Head of caudate nucleus (tissue), 42 donors: ENCODE results near the gene TANGO2.

ENCODE experiments used
- DNase-seq, 42 donors: peaks; one replicate each; pipeline versions ENCODE4 v3.0.0 to v3.0.0-alpha.2; 2020 to 2021; ENCODE audit warnings: mixed read lengths in 7 of 42
- intact Hi-C: fragments of 100-400 bp; cut with DNase I; formaldehyde crosslinking; loops from one replicate; pipeline ENCODE4 v1.15.0; 2022

TANGO2 gene

DNA sequence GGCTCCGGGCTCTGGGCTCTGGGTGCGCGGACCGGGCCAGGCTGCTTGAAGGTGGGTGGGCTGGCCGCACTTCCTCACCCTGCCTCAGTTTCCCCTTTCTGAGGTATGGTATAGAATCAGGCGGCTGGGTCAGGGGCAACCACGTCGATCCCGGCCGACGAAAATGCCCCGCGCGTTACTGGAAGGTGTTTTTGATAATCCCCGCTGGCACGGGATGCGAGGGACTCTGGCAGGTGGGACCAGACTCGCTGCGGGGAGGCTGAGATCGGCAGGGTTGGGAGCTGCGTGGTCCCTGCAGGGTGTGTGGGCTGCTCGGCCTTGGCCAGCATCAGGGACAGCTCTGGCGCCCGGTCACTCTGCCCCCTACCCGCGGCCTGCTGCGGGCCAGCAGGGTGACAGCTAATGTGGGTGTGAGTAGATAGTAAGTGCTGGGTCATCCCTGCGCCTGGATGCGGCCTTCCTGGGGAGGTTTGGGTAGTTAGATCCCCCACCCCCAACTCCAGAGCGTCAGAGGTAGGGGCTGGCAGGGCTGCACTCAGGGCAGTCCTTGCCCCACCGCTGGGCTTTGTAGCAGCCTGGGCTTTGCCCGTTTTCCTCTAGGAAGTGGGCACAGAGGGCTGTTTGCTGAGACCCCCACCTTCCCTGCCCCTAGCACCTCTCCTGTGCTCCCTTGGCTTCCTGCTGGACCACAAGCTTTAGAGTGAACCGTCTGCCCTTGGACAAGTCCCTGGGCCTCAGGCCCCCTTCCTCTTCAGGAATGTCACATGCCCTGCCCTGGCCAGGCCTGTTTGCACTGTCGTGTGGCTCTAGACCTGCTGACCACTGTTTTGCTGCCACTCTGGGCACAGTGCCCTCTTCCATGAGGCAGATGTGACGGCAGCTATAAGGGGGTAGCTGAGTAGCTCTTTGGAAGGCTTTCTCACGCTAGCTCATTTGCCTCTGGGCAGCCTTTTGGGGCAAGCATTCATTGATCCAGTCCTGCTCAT lies 579 bp downstream of the TANGO2 start:
- peak in 41 of 42 donors; percentile 47 to 90 (median 75) for DNase-seq

DNA sequence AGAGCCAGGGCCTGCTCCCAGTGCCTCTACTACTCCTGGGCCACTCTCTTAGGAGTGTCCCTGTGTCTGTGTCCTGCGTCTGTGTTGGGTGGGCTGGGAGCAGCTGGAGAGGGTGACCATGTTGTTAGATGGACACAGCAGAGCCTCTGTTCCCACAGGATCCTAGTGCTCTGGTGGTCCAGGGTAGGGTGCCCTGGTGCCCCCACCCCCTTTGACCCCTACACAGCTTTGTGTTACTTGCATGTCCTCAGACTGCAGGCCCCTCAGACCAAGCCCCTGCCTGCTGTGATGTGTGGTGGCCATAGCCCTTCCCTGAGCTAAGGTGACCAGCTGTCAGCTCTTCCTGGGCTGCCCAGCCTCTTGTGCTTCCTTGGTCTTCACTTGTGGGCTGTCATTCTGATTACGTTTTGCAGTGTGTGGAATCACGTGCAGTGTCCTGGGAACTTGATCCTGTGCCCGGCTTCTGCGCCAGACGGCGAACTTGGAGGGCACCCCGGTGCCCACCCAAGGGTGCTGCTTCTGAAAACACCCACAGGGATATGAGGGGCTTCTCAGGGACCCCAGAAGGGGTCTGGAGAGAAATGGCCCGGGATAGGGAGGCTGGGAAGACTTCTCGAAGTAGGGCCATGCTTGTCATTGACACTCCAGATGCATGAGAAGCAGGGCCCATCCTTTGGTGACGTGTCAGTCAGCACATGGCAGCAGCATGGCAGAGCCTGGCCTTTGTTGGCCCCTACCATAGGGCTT lies 1.5 kb downstream of the TANGO2 start:
- no peak for DNase-seq
- intact Hi-C loops: loop anchor here (10.0 kb wide), 1 partner anchor 62 kb away; the partner anchor contains the start of gene DGCR8

More for the DNA sequence above, 579 bp downstream of the TANGO2 start:
- intact Hi-C loops: loop anchor here (10.0 kb wide), 1 partner anchor 63 kb away; the partner anchor contains the start of gene DGCR8

DNA sequence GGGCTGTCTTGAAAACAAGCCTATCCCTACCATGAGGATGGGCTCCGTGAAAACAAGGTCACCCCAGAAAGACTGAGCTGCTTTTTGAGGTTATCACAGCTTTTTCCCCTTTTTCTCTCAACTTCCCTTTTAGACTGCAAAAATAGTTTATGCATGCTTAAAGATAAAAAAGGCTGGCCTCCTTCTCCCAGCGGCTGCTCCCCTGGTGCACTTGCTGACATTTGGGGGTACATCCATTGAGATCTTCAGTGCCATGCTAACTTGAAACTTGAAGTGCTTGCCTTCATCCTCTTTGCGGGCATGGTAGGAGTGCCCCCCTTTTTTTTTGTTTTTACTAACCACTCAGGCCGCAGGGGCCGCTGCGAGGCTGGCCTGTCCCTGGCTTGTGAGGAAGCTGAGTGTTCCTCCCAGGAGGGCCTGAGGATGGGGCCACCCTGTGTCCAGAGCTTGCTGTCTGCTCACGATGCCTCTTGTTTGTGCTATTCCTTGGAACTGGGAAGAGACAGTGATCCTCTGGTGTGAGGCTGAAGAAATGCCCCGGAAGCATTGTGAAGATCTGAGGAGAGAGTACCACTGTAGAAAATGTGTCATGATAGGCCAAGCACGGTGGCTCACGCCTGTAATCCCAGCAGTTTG lies 2.2 kb downstream of the TANGO2 start:
- intact Hi-C loops: loop anchor here (10.0 kb wide), 1 partner anchor 62 kb away; the partner anchor contains the start of gene DGCR8
- no peak for DNase-seq

DNA sequence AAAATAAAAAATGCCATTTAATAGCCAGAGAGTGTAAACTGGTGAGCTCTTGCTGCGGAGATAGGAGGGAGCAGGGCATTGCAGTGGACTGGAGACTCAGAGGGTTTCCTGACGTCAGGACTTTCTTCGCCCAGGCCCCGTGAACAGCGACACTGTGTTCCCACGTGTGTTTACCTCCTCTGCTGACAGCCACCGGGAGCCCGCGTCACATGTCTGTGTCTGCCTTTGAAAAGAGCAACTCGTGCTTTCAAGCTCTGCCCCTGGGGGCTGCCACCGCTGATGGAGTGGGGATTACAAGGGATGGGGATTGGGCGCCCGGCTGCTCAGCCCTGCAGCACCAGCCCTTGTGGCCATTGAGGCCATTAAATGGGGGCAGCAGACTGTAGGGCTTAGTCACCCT lies 3.3 kb downstream of the TANGO2 start:
- intact Hi-C loops: loop anchor here (10.0 kb wide), 1 partner anchor 61 kb away; the partner anchor contains the start of gene DGCR8

DNA sequence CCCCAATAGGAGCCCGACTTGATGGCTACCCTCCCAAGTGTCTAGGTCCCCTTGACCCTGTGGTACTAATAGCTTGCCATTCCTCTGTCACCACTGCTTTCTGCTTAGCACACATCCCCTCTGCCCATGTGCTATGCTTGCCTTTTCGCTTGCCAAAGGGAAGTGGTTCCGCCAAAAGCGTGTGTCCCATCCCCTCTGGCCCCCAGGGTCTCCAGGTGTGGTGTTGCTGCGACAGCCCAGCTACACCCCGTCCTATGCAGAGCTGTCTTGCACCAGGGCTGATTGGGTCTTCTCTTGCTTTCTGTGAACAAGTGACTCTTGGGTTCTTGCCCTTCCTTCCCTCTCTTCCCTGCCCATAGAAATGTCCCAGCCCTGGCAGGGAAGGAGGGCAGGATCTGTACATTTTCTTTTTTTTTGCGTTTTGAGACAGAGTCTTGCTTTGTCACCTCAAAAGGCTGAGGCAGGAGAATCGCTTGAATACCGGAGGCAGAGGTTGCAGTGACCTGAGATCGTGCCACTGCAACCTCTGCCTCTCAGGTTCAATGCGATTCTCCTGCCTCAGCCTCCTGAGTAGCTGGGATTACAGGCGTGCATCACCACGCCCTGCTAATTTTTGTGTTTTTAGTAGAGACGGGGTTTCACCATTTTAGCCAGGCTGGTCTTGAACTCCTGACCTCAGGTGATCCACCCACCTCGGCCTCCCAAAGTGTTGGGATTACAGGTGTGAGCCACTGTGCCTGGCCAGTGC lies 3.9 kb downstream of the TANGO2 start:
- DNase-seq: peak in 1 of 42 donors; percentile 1
- intact Hi-C loops: loop anchor here (10.0 kb wide), 1 partner anchor 60 kb away; the partner anchor contains the start of gene DGCR8

More for the DNA sequence above, 3.3 kb downstream of the TANGO2 start:
- DNase-seq: peak in 2 of 42 donors; percentile 19 to 37

DNA sequence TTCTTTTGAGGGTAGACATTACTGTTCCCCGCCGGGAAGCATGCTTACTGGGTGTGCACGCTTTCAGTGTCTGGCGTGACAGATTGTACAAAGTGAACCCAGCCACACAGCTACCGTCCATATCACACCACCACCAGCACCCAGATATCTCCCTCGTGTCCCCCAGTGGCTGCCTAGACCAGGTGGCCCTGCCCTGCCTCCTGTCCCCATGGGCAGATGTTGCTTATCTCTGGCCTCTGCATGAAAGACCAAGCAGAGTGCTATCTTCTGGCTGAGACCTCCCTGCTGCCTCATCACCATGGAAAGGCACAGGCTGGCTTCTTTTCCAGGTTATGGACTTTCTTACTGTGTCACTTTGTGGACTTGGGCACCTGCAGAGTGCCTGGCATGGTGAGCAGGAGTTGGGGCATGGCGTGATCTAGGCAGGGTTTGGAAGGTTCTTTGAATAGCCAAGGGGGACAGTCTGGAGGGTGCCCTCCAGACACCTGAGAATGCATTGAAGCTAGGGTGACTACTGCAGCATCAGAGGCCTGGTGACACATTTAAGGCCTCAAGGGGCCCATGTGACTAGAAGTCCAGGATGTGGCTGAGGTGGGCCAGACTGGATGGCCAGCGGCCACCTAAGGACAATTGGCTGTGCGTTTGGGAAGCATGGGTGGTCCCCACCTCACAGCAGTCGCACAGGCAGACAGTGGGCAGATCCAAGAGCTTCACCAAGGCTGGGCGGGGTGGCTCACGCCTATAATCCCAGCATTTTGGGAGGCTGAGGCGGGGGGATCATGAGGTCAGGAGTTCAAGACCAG lies 4.7 kb downstream of the TANGO2 start:
- peak in 2 of 42 donors; percentile 2 to 12 for DNase-seq

DNA sequence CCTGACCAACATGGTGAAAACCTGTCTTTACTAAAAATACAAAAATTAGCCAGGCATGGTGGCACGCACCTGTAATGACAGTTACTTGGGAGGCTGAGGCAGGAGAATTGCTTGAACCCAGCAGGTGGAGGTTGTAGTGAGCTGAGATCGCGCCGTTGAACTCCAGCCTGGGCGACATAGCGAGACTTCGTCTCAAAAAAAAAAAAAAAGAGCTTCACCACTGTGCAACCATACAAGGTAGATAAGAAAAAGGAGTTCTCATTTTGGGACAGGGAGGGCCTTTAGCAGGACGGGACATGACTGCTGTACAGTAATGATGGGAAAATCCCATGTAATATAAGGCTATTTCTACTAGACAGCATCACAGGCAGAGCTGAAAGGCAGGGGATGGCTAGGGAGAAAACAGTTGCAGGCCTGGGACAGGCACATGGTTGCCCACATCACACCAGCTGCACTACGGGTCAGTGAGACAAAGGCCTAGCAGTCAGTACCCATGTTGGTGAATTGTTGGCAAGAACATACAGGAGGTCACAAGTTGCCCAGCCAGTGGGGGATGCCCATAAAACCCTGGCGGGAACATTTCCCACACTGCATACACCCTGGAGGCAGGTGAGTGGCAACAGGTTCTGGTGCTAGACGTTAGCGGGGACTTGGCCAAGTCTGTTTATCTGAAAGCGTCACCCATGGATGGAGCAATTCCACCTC lies 5.4 kb downstream of the TANGO2 start:
- peak in 22 of 42 donors; percentile 30 to 76 (median 54) for DNase-seq
- intact Hi-C loops: loop anchor here (10.0 kb wide), 1 partner anchor 58 kb away; the partner anchor contains the start of gene DGCR8

More for the DNA sequence above, 4.7 kb downstream of the TANGO2 start:
- intact Hi-C loops: loop anchor here (10.0 kb wide), 1 partner anchor 59 kb away; the partner anchor contains the start of gene DGCR8

DNA sequence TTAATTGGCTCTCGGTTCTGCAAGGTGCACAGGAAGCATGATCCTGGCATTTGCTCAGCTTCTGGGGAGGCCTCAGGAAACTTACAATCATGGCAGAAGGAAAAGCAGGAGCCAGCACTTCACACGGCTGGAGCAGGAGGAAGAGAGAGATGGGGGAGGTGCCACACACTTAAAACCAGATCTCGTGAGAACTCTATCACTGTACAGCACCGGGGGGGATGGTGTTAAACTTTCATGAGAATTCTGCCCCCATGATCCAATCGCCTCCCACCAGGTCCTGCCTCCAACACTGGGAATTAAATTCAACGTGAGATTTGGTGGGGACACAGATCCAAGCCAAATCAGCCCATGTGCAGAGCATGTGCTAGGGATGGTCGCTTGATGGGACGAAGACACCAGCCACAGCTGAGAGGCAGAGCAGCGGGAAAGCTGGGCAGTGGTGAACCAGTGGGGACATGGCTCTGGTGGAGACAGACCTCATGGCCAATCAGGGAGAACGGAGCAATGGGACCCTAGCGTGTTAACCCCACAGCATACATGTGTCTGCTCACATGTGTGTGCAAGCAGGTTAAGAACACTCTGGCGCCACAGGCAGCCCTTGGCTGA lies 6.2 kb downstream of the TANGO2 start:
- peak in 1 of 42 donors; percentile 2 for DNase-seq
- intact Hi-C loops: loop anchor here (10.0 kb wide), 1 partner anchor 58 kb away; the partner anchor contains the start of gene DGCR8

DNA sequence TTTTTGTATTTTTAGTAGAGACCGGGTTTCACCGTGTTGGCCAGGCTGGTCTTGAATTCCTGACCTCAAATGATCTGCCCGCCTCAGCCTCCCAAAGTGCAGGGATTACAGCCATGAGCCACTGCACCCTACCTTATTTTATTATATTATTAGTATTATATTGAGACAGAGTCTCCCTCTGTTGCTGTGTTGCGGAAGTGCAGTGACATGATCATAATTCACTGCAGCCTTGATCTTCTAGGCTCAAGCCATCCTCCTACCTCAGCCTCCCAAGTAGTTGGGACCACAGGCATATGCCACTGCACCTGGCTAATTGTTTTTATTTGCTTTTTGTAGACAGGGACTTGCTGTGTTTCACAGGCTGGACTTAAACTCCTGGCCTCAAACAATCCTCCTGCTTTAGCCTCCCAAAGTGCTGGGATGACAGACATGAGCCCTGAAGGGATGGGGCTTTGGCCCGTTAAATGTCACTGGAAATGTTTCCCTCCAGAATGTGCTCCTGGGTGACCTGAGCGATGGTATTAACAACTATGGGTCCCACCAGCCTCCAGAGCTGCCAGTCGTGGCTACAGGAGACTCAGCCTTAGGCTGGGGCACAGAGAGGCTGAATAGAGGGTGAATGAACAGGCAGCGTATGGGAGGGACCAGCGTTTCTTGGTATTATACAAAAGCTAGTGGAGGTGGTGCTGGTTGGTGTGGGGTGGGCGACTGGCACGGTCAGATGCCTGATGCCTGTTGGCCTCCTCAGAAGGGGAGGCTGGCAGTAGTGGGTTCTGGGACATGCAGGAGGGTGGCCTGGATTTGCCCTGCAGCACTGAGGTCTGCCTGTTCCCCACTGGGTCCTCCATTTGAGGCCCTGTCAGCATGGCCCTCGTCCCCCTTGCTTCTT lies 7.3 kb downstream of the TANGO2 start:
- no peak for DNase-seq
- intact Hi-C loops: loop anchor here (10.0 kb wide), 1 partner anchor 57 kb away; the partner anchor contains the start of gene DGCR8

DNA sequence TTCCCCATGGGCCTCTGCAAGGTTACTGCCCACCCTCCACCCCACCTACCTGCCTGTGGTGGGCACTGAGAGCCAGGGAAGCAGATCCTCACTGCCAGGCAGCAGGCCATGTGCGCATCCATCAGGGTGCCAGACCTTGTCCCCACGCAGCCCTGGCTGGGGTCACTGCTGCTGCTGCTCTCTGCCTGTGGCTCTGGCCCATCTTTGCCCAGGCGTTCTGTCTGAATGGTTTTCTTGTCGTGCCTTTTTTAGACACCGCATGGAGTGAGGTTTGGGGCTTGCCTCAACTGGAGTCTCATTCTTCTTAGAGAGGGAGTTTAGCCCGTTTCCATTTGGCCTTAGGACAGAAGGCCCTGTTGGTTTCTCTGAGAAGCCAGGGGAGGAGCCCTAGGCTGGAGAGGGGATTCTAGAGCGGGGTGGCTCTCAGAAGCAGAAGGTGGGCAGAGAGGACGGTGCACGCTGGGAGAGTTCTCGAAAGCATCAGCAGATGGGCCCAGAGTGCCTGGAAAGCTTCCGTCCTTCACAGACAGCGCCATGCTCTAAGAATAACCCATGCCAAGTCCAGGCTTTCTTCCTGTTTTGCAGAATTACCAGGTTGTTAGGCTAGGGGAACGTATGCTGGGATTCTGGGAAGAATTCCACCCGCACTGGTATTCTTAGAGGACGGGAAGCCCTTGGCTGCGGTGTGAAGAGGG lies 8.1 kb downstream of the TANGO2 start:
- DNase-seq: peak in 14 of 42 donors; percentile 16 to 63 (median 34)
- intact Hi-C loops: loop anchor here (10.0 kb wide), 1 partner anchor 56 kb away; the partner anchor contains the start of gene DGCR8

DNA sequence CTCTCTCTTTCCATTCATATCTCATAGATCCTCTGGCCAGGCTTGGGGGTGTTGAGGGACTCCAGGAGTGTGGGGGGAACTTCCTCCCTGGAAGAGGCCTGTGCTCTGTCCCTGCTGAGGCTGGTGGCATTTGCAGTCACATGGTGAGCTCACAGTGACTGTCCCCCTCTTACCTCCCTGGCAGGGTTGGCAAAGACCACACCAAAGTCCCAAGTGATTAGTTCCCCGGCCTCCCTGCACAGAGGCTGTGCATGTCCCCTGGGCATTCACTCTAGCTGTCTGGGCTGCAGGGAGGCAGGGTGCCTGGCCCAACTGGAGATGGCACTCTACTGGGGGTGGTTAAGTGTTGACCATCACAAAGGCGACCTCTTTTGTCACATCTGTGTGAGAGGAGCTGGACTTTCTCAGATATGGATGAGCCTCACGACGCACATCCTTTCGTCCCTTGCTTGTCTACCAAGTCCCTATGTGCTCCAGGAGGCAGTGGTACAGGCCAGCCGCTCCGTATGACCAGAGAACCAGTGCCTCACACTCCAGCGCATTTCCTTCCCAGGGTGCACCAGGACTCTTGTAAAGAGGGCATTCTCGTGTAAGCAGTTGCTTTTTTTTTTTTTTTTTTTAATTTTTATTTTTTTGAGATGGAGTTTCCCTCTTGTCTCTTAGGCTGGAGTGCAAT lies 8.8 kb downstream of the TANGO2 start:
- intact Hi-C loops: loop anchor here (10.0 kb wide), 1 partner anchor 55 kb away; the partner anchor contains the start of gene DGCR8
- DNase-seq: no peak

DNA sequence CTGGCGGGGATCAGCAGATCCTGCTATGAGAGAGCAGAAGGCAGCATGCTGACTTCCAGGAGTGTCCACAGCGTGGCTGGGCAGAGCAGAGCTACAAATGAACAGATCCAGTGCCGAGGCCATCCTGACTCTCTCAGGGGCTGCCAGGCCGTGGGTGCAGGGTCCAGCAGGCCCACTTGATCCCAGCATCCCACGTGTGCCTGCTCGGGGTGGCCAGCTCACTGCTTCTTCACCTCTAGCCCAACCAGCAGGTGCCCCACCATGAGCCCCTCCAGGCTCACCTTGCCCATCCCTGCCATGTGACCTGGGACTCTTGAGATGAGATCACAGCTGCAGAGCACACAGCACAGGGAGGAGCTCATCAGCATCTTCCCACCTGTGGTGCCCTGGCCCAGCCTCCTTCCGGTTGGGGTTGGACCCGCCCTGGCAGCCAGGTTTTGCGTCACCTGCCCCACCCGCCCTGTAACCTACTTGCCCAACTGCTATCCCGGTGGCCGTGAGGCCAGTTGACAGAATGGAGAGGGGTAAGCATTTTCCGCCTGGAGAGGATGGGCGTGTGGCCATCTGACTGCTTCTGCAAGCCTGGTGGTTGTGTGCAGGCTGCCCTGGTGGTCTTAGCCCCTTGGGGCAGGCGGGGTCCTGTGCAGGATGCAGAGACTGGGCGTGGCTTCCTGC lies 11.0 kb downstream of the TANGO2 start:
- intact Hi-C loops: no loop called here
- DNase-seq: no peak

DNA sequence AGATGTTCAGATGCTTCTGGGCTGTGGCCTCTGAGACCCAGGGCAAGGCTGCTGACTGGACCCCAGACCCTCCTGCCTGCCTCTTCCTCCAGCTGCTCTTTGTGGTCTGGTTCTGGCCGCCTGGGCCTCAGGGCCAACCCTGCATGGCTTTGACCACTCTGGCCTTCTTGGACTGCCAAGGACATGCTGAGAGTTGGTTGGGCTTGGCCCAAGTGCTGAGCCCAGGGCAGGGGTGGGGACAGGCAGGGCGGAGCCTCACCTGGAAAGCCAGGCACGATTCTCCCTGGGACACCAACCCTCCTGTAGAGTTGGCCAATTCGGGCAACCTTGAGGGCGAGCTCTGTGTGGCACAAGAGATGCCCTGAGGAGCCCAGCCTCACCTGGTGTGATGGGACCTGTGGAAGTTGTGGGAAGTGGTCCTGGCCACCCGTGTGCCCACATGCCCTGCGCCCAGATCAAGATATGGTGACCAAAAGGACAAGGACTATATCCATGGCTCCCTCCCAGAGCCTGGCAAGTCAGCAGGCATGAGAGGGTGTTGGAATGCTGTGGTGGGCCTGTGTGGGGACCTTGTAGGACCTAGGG lies 11.6 kb downstream of the TANGO2 start:
- no peak for DNase-seq
- intact Hi-C loops: no loop called here
